T-helper 17 cell (primary cell): ENCODE data around the gene DOCK4. TPM values are rescaled to one million over a fixed set of nuclear protein-coding genes. Genes with fewer than 3 reads are reported as not detected.

Experiments used
- ATAC-seq: fragments of 150-1000 bp; cut with Tn5 transposase; 2 replicates; pipeline ENCODE4 v1.10.0; 2021; ENCODE audit warnings: mild to moderate bottlenecking, moderate library complexity
- DNase-seq, 3 donors: peaks; one replicate each; pipeline versions ENCODE4 v3.0.0 to v3.0.0-alpha.2; 2020 to 2021
- H3K9me3 ChIP-seq: one replicate; pipeline ENCODE4 v1.7.0; 2013; ENCODE audit warnings: low read length, mild to moderate bottlenecking; ENCODE audit not compliant: control insufficient read depth, poor library complexity, severe bottlenecking
- H3K27ac Mint-ChIP-seq: one replicate; pipeline ENCODE4 v1.8.0; 2022; ENCODE audit warnings: mild to moderate bottlenecking, moderate library complexity, mixed read lengths
- H3K27me3 Mint-ChIP-seq: one replicate; pipeline ENCODE4 v1.8.0; 2022; ENCODE audit warnings: mixed read lengths
- H3K36me3 Mint-ChIP-seq: one replicate; pipeline ENCODE4 v1.8.0; 2022; ENCODE audit warnings: low read depth, mixed read lengths
- H3K4me1 Mint-ChIP-seq: one replicate; pipeline ENCODE4 v1.8.0; 2022; ENCODE audit warnings: mild to moderate bottlenecking, mixed read lengths
- H3K4me3 Mint-ChIP-seq: one replicate; pipeline ENCODE4 v1.8.0; 2022; ENCODE audit warnings: mild to moderate bottlenecking, moderate library complexity, mixed read lengths
- total RNA-seq, 4 donors: library from RNA in 2 of 4; stranded (reverse) in 2 of 4; gene quantifications; one replicate each; pipeline ENCODE4 v1.2.3 and lab custom pipeline; 2022 to 2026

Gene DOCK4
- total RNA-seq, 2 donors from 2014 or later = 0.18 to 0.57 TPM

DNA sequence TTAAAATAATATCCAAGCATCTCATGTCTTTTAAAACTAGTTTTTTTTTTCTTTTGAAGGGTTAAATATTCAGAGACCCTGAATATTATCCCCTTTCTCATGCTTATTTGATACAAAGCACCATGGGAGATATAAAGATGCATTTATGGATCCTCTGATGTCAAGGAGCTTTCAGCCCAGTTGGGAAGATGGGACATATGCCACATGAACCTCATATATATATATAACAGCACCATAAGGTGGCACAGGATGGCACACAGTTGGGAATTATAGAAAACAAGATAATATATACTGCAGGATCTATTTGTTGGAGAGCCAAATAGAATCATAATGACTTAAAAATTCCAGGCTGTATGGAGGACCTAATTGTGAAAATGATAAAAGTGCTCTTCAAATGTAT, 458.5 kb downstream of the DOCK4 start:
- no peak for ATAC-seq
- H3K27me3 Mint-ChIP-seq = peaks cover 25% of the 10 kb centered on the region
- no peaks in the 10 kb centered on the region for H3K9me3 ChIP-seq
- no peaks in the 10 kb centered on the region for H3K36me3 Mint-ChIP-seq
- no peak overlapping the region for H3K27ac Mint-ChIP-seq
- DNase-seq = no peak
- peaks cover 2% of the 10 kb centered on the region for H3K4me1 Mint-ChIP-seq
- no peak overlapping the region for H3K4me3 Mint-ChIP-seq

GRCh38 chr7:111746950-111747349, 459.2 kb downstream of the DOCK4 start:
- Mint-ChIP-seq H3K4me3 (no peak overlapping the region), H3K36me3 (no peaks in the 10 kb centered on the region), H3K27me3 (peaks cover 25% of the 10 kb centered on the region), H3K4me1 (no peaks in the 10 kb centered on the region), H3K27ac (no peak overlapping the region)
- H3K9me3 ChIP-seq = no peaks in the 10 kb centered on the region
- DNase-seq (no peak), ATAC-seq (no peak)

- no peak overlapping the region for H3K27ac Mint-ChIP-seq
- H3K36me3 Mint-ChIP-seq = no peaks in the 10 kb centered on the region
- H3K4me3 Mint-ChIP-seq = no peak overlapping the region
- no peak for DNase-seq
- H3K4me1 Mint-ChIP-seq = no peaks in the 10 kb centered on the region
- no peak for ATAC-seq
- H3K9me3 ChIP-seq = no peaks in the 10 kb centered on the region
- peaks cover 17% of the 10 kb centered on the region for H3K27me3 Mint-ChIP-seq
Measured at GRCh38 chr7:111744501-111745155, 461.6 kb downstream of the DOCK4 start.

DNA sequence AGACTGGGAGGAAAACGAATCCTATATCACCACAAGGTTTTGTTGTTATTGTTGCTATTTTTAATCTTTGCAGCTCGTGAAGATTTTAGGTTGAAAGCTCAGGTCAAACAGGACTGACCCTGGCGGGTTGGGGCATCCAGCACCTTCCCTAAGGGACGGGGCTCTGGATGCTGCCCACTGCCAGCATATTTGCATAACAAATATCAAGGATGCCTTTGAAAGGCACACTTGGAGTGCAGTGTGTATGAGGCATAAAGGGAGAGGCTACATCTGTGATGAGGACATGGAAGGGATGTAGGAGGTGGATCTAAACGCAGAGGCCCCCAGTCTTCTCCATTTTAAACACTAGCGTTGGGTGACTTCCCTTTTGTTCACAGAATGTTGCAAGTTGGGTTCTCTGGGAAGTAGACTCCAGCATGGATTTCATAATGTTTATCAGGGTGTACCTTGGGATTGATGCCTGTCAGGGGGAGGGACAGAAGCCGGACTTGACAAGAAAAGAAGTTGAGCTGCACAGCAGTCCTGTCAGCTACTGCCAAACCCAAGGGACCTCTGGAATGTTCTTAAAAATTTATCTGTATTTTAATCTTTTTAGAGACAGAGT, 462.9 kb downstream of the DOCK4 start:
- no peak overlapping the region for H3K27ac Mint-ChIP-seq
- no peaks in the 10 kb centered on the region for H3K9me3 ChIP-seq
- no peak overlapping the region for H3K4me3 Mint-ChIP-seq
- no peaks in the 10 kb centered on the region for H3K36me3 Mint-ChIP-seq
- ATAC-seq (no peak), DNase-seq (no peak)
- H3K4me1 Mint-ChIP-seq = no peaks in the 10 kb centered on the region
- peaks cover 26% of the 10 kb centered on the region for H3K27me3 Mint-ChIP-seq

GRCh38 chr7:111741811-111742240, 464.4 kb downstream of the DOCK4 start:
- Mint-ChIP-seq H3K4me3 (no peak overlapping the region), H3K36me3 (no peaks in the 10 kb centered on the region), H3K27me3 (peaks cover 20% of the 10 kb centered on the region), H3K4me1 (no peaks in the 10 kb centered on the region), H3K27ac (no peak overlapping the region)
- ATAC-seq (peak; percentile 85), DNase-seq (no peak)
- H3K9me3 ChIP-seq = no peaks in the 10 kb centered on the region

GRCh38 chr7:111740942-111741341, 465.3 kb downstream of the DOCK4 start:
- H3K36me3 Mint-ChIP-seq = no peaks in the 10 kb centered on the region
- H3K9me3 ChIP-seq = no peaks in the 10 kb centered on the region
- H3K27ac Mint-ChIP-seq = no peak overlapping the region
- ATAC-seq = no peak
- H3K27me3 Mint-ChIP-seq = peaks cover 29% of the 10 kb centered on the region
- DNase-seq = no peak
- no peak overlapping the region for H3K4me3 Mint-ChIP-seq
- H3K4me1 Mint-ChIP-seq = no peaks in the 10 kb centered on the region

- H3K9me3 ChIP-seq = no peaks in the 10 kb centered on the region
- Mint-ChIP-seq H3K36me3 (no peaks in the 10 kb centered on the region), H3K4me1 (no peaks in the 10 kb centered on the region), H3K27me3 (peaks cover 47% of the 10 kb centered on the region), H3K27ac (no peak overlapping the region), H3K4me3 (no peak overlapping the region)
- DNase-seq (no peak), ATAC-seq (no peak)
Measured at GRCh38 chr7:111736552-111736874, 469.7 kb downstream of the DOCK4 start.

GRCh38 chr7:111735661-111736551, 470.3 kb downstream of the DOCK4 start:
- H3K27me3 Mint-ChIP-seq = peaks cover 47% of the 10 kb centered on the region
- no peak overlapping the region for H3K4me3 Mint-ChIP-seq
- DNase-seq (peak in 1 of 3 donors; percentile 41), ATAC-seq (peak; percentile 54)
- H3K36me3 Mint-ChIP-seq = no peaks in the 10 kb centered on the region
- H3K27ac Mint-ChIP-seq = no peak overlapping the region
- no peaks in the 10 kb centered on the region for H3K9me3 ChIP-seq
- no peaks in the 10 kb centered on the region for H3K4me1 Mint-ChIP-seq

- no peaks in the 10 kb centered on the region for H3K9me3 ChIP-seq
- Mint-ChIP-seq H3K4me1 (no peaks in the 10 kb centered on the region), H3K27me3 (peaks cover 47% of the 10 kb centered on the region), H3K4me3 (no peak overlapping the region), H3K27ac (no peak overlapping the region), H3K36me3 (no peaks in the 10 kb centered on the region)
- no peak for ATAC-seq
- DNase-seq = no peak
Measured at GRCh38 chr7:111734954-111735660, 471.1 kb downstream of the DOCK4 start.

DNA sequence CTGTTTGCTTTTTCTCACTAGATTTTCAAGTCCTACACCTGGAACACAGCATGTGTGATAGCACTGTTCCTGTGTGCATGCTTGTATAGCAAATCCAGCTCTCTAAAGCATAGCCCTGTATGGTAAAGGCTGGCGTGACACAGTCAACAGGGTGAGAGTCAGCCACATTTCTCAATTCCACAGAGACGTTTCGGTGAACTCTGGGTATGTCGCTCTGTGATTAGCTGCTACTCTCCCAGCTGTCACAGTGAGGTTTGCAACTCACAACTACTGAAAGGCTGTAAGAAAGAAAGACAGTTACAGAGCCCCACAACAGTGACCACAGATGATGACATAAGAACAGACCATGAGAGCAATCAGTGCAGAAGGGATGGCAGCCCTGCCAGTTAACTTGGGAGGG, 473.3 kb downstream of the DOCK4 start:
- no peaks in the 10 kb centered on the region for H3K9me3 ChIP-seq
- Mint-ChIP-seq H3K27me3 (peaks cover 33% of the 10 kb centered on the region), H3K36me3 (no peaks in the 10 kb centered on the region), H3K27ac (no peak overlapping the region), H3K4me1 (no peaks in the 10 kb centered on the region), H3K4me3 (no peak overlapping the region)
- DNase-seq (no peak), ATAC-seq (no peak)

GRCh38 chr7:111730476-111731300, 475.5 kb downstream of the DOCK4 start:
- ATAC-seq = no peak
- Mint-ChIP-seq H3K4me1 (no peaks in the 10 kb centered on the region), H3K4me3 (no peak overlapping the region), H3K27ac (no peak overlapping the region), H3K27me3 (peaks cover 24% of the 10 kb centered on the region), H3K36me3 (no peaks in the 10 kb centered on the region)
- no peak for DNase-seq
- H3K9me3 ChIP-seq = no peaks in the 10 kb centered on the region

GRCh38 chr7:111730057-111730456, 476.1 kb downstream of the DOCK4 start:
- H3K4me3 Mint-ChIP-seq = no peak overlapping the region
- no peaks in the 10 kb centered on the region for H3K4me1 Mint-ChIP-seq
- H3K9me3 ChIP-seq = no peaks in the 10 kb centered on the region
- H3K36me3 Mint-ChIP-seq = no peaks in the 10 kb centered on the region
- no peak overlapping the region for H3K27ac Mint-ChIP-seq
- ATAC-seq (no peak), DNase-seq (no peak)
- peaks cover 28% of the 10 kb centered on the region for H3K27me3 Mint-ChIP-seq
